Hepatocyte (in vitro differentiated cells): ENCODE results near the gene EXOC6B.

ENCODE experiments used
- CTCF ChIP-seq: fragments of 200-600 bp; sonication (generic); IDR thresholded peaks from 2 replicates; pipeline ENCODE4 v1.5.1; 2016; ENCODE audit warnings: antibody characterized with exemption, mild to moderate bottlenecking; ENCODE audit not compliant: poor library complexity
- EZH2 ChIP-seq: fragments of 200-600 bp; sonication (generic); IDR thresholded peaks from 2 replicates; pipeline ENCODE4 v1.6.1; 2016; ENCODE audit warnings: antibody characterized with exemption, mild to moderate bottlenecking, borderline replicate concordance
- EZH2phosphoT487 ChIP-seq: fragments of 200-600 bp; sonication (generic); IDR thresholded peaks from one replicate; pipeline ENCODE4 v1.6.1; 2018; ENCODE audit warnings: antibody characterized with exemption, mild to moderate bottlenecking, low read depth, moderate library complexity; ENCODE audit not compliant: unreplicated experiment, severe bottlenecking

- TF ChIP-seq CTCF (no peak), EZH2phosphoT487 (no peak), EZH2 (no peak)
Measured at GRCh38 chr2:72128059-72128842, 697.6 kb downstream of the EXOC6B start.
